ENCODE measurements around the gene VWDE. TPM values are rescaled to one million over a fixed set of nuclear protein-coding genes. Genes with fewer than 3 reads are reported as not detected.

Gene VWDE
- total RNA-seq, 4 donors from 2014 or later: 0.13 to 0.22 TPM; not detected in 2

GRCh38 chr7:12436896-12437535, 33.4 kb upstream of the VWDE start:
- ATAC-seq: no peak
- no peak for TF ChIP-seq POLR2A (IDR thresholded peaks at IDR 0.05)
- no peak for TF ChIP-seq EP300 (IDR thresholded peaks at IDR 0.05)
- TF ChIP-seq, protein P1, sequence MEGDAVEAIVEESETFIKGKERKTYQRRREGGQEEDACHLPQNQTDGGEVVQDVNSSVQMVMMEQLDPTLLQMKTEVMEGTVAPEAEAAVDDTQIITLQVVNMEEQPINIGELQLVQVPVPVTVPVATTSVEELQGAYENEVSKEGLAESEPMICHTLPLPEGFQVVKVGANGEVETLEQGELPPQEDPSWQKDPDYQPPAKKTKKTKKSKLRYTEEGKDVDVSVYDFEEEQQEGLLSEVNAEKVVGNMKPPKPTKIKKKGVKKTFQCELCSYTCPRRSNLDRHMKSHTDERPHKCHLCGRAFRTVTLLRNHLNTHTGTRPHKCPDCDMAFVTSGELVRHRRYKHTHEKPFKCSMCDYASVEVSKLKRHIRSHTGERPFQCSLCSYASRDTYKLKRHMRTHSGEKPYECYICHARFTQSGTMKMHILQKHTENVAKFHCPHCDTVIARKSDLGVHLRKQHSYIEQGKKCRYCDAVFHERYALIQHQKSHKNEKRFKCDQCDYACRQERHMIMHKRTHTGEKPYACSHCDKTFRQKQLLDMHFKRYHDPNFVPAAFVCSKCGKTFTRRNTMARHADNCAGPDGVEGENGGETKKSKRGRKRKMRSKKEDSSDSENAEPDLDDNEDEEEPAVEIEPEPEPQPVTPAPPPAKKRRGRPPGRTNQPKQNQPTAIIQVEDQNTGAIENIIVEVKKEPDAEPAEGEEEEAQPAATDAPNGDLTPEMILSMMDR (IDR thresholded peaks at IDR 0.05): no peak
- TF ChIP-seq POLR2AphosphoS5 (IDR thresholded peaks at IDR 0.05): no peak
- Histone ChIP-seq H3K4me1 (no peaks in the 10 kb centered on the region), H3K9me3 (no peaks in the 10 kb centered on the region), H3K4me3 (no peak overlapping the region), H3K27me3 (no peaks in the 10 kb centered on the region), H3K36me3 (no peaks in the 10 kb centered on the region), H3K27ac (no peak overlapping the region)
- 33 to 52% methylated on average over 4 to 7 of the region's 7 CpGs for WGBS, 2 donors (ENCODE audit: low coverage in 1 of 2)

DNA sequence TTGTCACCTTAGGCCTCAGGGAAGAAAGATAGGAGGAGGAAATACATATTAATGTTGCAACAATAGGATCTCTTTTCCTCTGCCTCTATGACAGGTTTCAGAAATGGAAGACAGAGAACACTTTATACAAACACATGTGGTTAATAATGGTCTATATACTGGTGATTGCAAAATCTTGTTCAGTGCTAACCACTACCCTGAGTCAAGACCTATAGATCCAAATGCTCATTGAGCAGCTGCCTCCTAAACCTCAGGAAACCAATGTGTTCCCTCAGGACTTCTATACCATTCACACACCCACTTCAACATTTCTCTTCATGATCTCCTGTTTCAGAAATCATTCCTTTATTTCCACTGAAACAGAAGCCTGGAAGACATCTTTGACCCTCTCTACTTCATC, 32.5 kb upstream of the VWDE start:
- no peaks in the 10 kb centered on the region for H3K9me3 ChIP-seq
- H3K36me3 ChIP-seq: no peaks in the 10 kb centered on the region
- no peak for TF ChIP-seq POLR2A (IDR thresholded peaks at IDR 0.05)
- TF ChIP-seq, protein P1 (IDR thresholded peaks at IDR 0.05): no peak
- TF ChIP-seq EP300 (IDR thresholded peaks at IDR 0.05): no peak
- TF ChIP-seq POLR2AphosphoS5 (IDR thresholded peaks at IDR 0.05): no peak
- H3K27ac ChIP-seq: no peak overlapping the region
- no peak for ATAC-seq
- H3K4me3 ChIP-seq: no peak overlapping the region
- H3K27me3 ChIP-seq: no peaks in the 10 kb centered on the region
- H3K4me1 ChIP-seq: no peaks in the 10 kb centered on the region

- no peak for ATAC-seq
- no peaks in the 10 kb centered on the region for H3K4me1 ChIP-seq
- H3K27ac ChIP-seq: no peak overlapping the region
- no peaks in the 10 kb centered on the region for H3K9me3 ChIP-seq
- H3K36me3 ChIP-seq: no peaks in the 10 kb centered on the region
- no peak for TF ChIP-seq EP300 (IDR thresholded peaks at IDR 0.05)
- TF ChIP-seq, protein P1 (IDR thresholded peaks at IDR 0.05): no peak
- no peak for TF ChIP-seq POLR2A (IDR thresholded peaks at IDR 0.05)
- no peak for TF ChIP-seq POLR2AphosphoS5 (IDR thresholded peaks at IDR 0.05)
- no peak overlapping the region for H3K4me3 ChIP-seq
- H3K27me3 ChIP-seq: no peaks in the 10 kb centered on the region
Observed at GRCh38 chr7:12434012-12434642, 30.5 kb upstream of the VWDE start.

GRCh38 chr7:12431886-12432556, 28.4 kb upstream of the VWDE start:
- no peaks in the 10 kb centered on the region for H3K36me3 ChIP-seq
- ATAC-seq: no peak
- 65 to 100% methylated on average over 3 to 7 of the region's 11 CpGs for WGBS, 2 donors (ENCODE audit: low coverage in 1 of 2)

More at GRCh38 chr7:12431886-12432556, 28.4 kb upstream of the VWDE start:
- TF ChIP-seq EP300 (IDR thresholded peaks at IDR 0.05) (no peak), POLR2AphosphoS5 (IDR thresholded peaks at IDR 0.05) (no peak), POLR2A (IDR thresholded peaks at IDR 0.05) (no peak)
- TF ChIP-seq, protein P1 (IDR thresholded peaks at IDR 0.05): no peak
- Histone ChIP-seq H3K4me3 (no peak overlapping the region), H3K4me1 (no peaks in the 10 kb centered on the region), H3K27me3 (no peaks in the 10 kb centered on the region), H3K27ac (no peak overlapping the region), H3K9me3 (peaks cover 0 to 8% (median 0%) of the 10 kb centered on the region in 3 donors)

All from gastroesophageal sphincter (tissue), 4 donors.